CD4-positive, alpha-beta T cell treated with Interleukin-21 for 1 hour (primary cell): ENCODE results near the gene CHRND.

Experiments
- DNase-seq: peaks from one replicate; pipeline ENCODE4 v3.0.0-alpha.2; 2020

CHRND gene

GRCh38 chr2:232504438-232504837 is 21.5 kb upstream of the CHRND start:
- DNase-seq = no peak

GRCh38 chr2:232505856-232506255 is 20.1 kb upstream of the CHRND start:
- DNase-seq = no peak

- DNase-seq = no peak
These were observed 19.3 kb upstream of the CHRND start for GRCh38 chr2:232506709-232507108.

- DNase-seq = no peak
These were observed 17.7 kb upstream of the CHRND start for GRCh38 chr2:232508251-232508650.

- no peak for DNase-seq
These were observed 14.5 kb upstream of the CHRND start for GRCh38 chr2:232511336-232511890.

DNA sequence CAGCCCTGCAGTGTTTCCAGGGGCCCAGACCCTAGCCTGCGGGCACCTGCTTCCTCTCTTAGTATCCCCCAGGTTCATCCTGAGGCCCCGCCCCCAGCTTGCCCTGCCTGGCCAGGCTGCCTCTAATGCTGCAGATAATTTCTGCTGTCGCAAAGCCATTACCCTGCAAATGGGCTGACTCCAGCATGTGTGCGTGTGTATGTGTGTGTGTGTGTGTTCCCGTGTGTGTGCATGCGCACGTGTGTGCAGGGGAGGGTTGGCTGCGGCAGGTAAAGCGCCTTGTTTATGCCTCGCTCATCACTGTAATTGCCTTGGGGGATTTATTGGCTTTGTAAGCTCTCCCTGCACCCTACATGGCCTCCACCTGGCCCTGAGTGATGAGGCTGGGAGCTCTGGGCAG is 13.4 kb upstream of the CHRND start:
- DNase-seq = no peak

DNA sequence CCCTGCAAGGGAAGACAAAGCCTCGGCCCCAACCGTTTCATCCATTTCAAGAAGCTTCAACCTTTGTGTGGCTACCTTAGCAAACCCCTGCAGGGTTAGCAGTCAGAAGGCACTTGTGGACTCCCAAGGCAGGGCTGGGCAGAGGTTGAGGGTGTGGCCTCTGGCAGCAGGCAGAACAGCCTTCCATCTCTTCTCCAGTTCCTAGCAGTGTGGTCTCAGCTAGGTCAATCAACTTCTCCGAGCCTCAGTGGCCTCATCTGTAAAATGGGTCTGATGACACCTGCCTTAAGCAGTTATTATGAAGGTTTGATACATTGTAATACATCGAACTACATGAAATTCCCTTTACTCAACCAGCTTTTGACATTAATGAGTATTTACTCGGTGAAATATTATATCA is 12.6 kb upstream of the CHRND start:
- no peak for DNase-seq

DNA sequence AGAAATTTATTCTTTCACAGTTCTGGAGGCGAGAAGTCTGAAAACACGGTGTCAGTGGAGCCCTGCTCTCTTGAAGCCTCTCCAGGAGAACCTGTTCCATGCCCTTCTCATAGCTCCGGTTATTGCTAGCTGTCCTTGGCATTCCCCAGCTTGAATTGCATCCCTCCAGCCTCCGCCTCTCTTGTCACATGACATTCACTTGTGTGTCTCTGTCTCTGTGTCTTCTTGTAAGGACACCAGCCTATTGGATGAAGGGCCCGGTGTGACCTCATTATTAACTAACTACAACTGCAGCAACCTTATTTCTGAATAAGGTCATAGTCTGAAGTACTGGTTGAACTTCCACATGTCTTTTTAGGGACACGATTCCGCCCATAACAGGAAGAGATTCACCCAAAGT is 10.3 kb upstream of the CHRND start:
- DNase-seq = no peak

DNA sequence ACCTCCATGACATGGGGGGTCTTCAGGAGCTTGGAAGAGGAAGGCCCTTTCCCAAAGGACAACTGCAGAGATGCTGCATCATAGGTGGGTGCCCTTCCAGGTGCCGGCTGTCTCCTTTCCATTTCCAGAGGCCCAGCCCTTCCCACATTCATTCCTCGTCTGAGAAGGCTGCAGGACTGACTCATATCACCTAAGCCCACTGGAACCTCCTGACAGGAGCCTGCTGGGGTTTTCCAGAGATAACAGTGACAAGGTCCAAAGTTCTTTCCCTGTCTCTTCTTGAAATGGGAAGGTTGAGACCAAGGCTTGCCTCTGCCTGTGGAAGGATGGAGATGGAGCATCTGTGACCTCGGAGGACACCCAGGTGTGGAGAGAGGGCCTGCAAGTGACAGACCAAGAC is 9.4 kb upstream of the CHRND start:
- DNase-seq = no peak

DNA sequence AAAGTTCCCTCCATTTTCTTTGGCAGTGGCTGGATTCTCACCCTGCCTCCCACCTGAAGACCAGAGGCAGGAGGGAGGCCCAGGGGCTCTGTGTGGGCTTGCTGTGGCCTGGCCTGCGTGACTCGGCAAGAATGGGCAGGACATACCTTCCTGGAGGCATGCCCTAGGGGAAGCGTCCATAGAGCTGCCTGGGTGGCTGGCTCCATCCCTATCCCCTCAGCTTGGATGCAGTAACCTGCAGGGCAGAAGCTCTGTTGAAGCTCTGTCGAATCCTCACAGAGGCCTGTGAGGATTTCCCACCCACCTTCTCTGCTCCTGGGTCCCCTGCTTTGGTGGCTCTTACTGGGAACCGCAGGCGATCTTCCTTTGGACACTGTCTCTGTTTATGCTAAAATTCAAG is 7.1 kb upstream of the CHRND start:
- DNase-seq = no peak

GRCh38 chr2:232519581-232520438 is 6.2 kb upstream of the CHRND start, which contains the start of gene PRSS56:
PRSS56 (plus strand) TSS chr2:232520388; CDS start chr2:232520599, 211 bp downstream.
- DNase-seq = no peak

GRCh38 chr2:232520489-232520888 is 5.5 kb upstream of the CHRND start:
- no peak for DNase-seq

DNA sequence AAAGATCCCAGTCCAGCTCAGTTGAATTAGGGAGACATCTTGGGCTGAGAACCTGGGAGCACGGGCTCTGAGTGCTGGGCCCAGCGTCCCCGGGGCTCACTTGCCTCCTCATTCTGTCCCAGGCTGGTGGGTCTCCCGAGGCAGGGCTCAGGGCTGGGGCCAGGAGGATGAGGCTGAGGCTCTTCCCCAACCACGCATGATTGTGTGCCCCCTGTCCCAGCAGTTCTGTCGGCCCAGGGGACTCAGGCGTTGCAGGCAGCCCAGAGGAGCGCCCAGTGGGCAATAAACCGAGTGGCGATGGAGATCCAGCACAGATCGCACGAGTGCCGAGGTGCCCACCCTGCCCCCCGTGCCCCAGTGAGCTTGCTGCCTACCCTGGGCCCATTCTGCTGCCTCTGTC is 4.9 kb upstream of the CHRND start:
- no peak for DNase-seq

DNA sequence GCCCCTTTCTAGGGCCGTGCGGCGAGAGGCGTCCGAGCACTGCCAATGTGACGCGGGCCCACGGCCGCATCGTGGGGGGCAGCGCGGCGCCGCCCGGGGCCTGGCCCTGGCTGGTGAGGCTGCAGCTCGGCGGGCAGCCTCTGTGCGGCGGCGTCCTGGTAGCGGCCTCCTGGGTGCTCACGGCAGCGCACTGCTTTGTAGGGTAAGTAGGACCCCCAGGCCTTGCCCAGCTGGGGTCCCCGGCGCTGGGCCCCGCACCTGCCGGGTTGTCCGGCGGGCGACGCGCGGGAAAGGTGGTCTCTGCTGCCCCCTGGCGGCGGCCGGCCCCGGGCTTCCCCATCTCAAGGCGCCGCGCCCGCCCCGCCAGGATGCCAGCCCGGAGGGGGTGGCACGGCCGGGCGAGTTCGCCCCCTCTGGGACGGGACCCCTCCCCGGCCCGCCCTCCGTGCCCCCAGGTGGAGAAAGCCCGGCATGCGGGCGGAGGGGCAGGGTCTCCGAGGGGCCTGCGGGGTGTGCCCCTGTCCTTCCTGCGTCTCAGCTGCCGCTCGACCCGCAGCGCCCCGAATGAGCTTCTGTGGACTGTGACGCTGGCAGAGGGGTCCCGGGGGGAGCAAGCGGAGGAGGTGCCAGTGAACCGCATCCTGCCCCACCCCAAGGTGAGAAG is 3.9 kb upstream of the CHRND start:
- DNase-seq = peak; percentile 51

- no peak for DNase-seq
These were observed 3.1 kb upstream of the CHRND start for GRCh38 chr2:232522623-232523401.

DNA sequence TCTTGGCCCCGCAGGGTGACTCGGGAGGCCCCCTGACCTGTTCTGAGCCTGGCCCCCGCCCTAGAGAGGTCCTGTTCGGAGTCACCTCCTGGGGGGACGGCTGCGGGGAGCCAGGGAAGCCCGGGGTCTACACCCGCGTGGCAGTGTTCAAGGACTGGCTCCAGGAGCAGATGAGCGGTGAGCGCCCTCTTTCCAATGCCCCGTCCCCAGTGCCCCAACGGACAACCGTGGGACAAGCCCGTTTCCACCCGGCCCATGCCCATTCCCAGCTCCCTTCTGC is 2.6 kb upstream of the CHRND start:
- no peak for DNase-seq

DNA sequence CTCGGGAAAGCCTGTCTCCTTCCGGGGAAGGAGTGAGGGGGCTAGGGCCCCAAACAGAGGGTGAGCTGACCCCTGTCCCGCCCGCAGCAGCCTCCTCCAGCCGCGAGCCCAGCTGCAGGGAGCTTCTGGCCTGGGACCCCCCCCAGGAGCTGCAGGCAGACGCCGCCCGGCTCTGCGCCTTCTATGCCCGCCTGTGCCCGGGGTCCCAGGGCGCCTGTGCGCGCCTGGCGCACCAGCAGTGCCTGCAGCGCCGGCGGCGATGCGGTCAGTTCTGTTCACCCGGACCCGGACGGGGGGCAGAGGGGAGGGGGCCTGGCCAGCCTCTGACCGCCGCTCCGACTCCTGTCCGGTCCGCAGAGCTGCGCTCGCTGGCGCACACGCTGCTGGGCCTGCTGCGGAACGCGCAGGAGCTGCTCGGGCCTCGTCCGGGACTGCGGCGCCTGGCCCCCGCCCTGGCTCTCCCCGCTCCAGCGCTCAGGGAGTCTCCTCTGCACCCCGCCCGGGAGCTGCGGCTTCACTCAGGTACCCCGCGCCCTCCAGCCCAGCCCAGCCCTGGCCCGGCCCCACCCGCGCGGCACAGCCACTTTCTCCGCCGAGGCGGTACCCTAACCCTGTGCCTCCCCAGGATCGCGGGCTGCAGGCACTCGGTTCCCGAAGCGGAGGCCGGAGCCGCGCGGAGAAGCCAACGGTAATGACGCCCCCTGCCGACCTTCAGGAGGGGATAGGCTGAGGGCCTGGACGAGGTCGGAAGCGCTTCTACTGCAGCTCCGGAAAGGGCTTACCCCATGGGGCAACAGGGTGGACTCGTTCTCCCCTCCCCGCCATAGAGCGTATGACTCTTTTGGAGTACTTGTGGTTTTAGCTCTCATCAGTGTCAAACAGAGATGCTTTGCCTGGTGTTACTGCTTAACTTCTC is 2.0 kb upstream of the CHRND start:
- no peak for DNase-seq

GRCh38 chr2:232524771-232525170 is 1.2 kb upstream of the CHRND start:
- DNase-seq = no peak

DNA sequence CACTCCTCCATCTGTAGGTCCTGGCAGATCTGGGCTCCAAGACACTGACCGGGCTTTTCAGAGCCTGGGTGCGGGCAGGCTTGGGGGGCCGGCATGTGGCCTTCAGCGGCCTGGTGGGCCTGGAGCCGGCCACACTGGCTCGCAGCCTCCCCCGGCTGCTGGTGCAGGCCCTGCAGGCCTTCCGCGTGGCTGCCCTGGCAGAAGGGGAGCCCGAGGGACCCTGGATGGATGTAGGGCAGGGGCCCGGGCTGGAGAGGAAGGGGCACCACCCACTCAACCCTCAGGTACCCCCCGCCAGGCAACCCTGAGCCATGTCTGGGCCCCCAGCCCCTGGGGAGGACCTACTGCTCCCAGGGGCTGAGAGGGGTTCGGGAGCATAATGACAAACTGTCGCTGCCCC is 761 bp upstream of the CHRND start:
- DNase-seq = no peak

DNA sequence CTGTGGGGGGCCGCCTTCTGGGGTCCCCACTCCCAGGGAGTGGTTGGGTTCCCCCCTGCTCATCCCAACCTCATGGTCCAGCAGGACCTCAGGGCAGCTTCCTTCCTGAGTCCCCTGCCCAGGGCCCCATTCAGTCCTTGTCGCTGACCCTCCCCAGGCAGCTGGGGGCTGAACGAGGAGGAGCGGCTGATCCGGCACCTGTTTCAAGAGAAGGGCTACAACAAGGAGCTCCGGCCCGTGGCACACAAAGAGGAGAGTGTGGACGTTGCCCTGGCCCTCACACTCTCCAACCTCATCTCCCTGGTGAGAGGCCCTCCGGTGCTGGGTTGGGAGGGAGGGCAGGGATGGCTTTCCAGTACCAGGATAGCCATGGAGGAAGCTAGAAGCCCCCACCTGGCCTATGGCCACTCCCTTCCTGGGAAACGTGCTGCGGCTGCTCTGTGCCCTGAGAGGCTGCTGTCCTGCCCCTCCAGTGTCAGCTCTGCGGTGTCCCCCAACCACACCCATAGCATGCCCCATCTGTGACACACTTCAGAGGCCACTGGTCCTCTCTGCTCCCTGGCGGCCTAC is 497 bp downstream of the CHRND start:
- DNase-seq = no peak

GRCh38 chr2:232527905-232528470 is 2.0 kb downstream of the CHRND start:
- DNase-seq = no peak
